Smooth muscle cell (in vitro differentiated cells): ENCODE data around the gene DES. TPM values are rescaled to one million over a fixed set of nuclear protein-coding genes. Genes with fewer than 3 reads are reported as not detected.

ENCODE experiments used
- DNase-seq: peaks from one replicate; lab custom pipeline; 2025; ENCODE audit not compliant: unreplicated experiment; lab: John Stamatoyannopoulos, UW
- H2AFZ ChIP-seq: fragments of 200-600 bp; sonication (generic); 2 replicates; pipeline ENCODE4 v1.6.0; 2016; ENCODE audit warnings: antibody characterized with exemption, low read depth, mild to moderate bottlenecking
- H3F3A ChIP-seq: fragments of 200-600 bp; sonication (generic); 2 replicates; pipeline ENCODE4 v1.6.0; 2017; ENCODE audit warnings: antibody characterized with exemption, low read depth
- H3K27ac ChIP-seq: fragments of 200-600 bp; sonication (generic); 2 replicates; pipeline ENCODE4 v1.5.1; 2016; ENCODE audit warnings: low read depth, mild to moderate bottlenecking
- H3K27me3 ChIP-seq: fragments of 200-600 bp; sonication (generic); 2 replicates; pipeline ENCODE4 v1.6.1; 2016; ENCODE audit warnings: low read depth, mild to moderate bottlenecking
- H3K36me3 ChIP-seq: fragments of 200-600 bp; sonication (generic); 2 replicates; pipeline ENCODE4 v1.5.1; 2016; ENCODE audit warnings: low read depth
- H3K4me1 ChIP-seq: fragments of 200-600 bp; sonication (generic); 2 replicates; pipeline ENCODE4 v1.5.1; 2016; ENCODE audit warnings: low read depth
- H3K4me2 ChIP-seq: fragments of 200-600 bp; sonication (generic); 2 replicates; pipeline ENCODE4 v1.6.0; 2016; ENCODE audit warnings: mild to moderate bottlenecking
- H3K4me3 ChIP-seq: fragments of 200-600 bp; sonication (generic); 2 replicates; pipeline ENCODE4 v1.5.1; 2016; ENCODE audit warnings: mild to moderate bottlenecking
- H3K79me2 ChIP-seq: fragments of 200-600 bp; sonication (generic); 2 replicates; pipeline ENCODE4 v1.6.0; 2016; ENCODE audit warnings: low read depth, mild to moderate bottlenecking
- H3K9ac ChIP-seq: fragments of 200-600 bp; sonication (generic); 2 replicates; pipeline ENCODE4 v1.6.0; 2016; ENCODE audit warnings: low read depth
- H3K9me3 ChIP-seq: fragments of 200-600 bp; sonication (generic); replicated peaks from 2 replicates; pipeline ENCODE4 v1.5.1; 2016; ENCODE audit warnings: low read depth
- H4K20me1 ChIP-seq: fragments of 200-600 bp; sonication (generic); 2 replicates; pipeline ENCODE4 v1.6.0; 2016; ENCODE audit warnings: low read depth
- WGBS: methylation state at CpG from one replicate; pipeline ENCODE4 v1.1.7; 2016; ENCODE audit warnings: low lambda C conversion rate; 5-methylcytosine and 5-hydroxymethylcytosine counted together
- polyA plus RNA-seq: library from polyadenylated mRNA; unstranded; fragments of >200 nt; fragmentation: Nextera tagmentation; extraction: Ambion mirVana; gene quantifications from 2 replicates; pipeline ENCODE4 v1.2.1, GENCODE V29; 2016
- total RNA-seq: library from RNA; depleted of rRNA; stranded (reverse); fragments of >200 nt; gene quantifications from 2 replicates; pipeline ENCODE4 v1.2.3, GENCODE V29; 2014
- TF ChIP-seq, protein P1 (sequence below): fragments of 200-600 bp; sonication (generic); IDR thresholded peaks from 2 replicates; pipeline ENCODE4 v1.5.1; 2017; ENCODE audit warnings: borderline replicate concordance, mild to moderate bottlenecking, antibody characterized with exemption; ENCODE audit not compliant: insufficient read depth, poor library complexity, severe bottlenecking

Gene DES
- total RNA-seq (103 and 127 TPM in 2 replicates), polyA plus RNA-seq (106 and 109 TPM in 2 replicates)

DNA sequence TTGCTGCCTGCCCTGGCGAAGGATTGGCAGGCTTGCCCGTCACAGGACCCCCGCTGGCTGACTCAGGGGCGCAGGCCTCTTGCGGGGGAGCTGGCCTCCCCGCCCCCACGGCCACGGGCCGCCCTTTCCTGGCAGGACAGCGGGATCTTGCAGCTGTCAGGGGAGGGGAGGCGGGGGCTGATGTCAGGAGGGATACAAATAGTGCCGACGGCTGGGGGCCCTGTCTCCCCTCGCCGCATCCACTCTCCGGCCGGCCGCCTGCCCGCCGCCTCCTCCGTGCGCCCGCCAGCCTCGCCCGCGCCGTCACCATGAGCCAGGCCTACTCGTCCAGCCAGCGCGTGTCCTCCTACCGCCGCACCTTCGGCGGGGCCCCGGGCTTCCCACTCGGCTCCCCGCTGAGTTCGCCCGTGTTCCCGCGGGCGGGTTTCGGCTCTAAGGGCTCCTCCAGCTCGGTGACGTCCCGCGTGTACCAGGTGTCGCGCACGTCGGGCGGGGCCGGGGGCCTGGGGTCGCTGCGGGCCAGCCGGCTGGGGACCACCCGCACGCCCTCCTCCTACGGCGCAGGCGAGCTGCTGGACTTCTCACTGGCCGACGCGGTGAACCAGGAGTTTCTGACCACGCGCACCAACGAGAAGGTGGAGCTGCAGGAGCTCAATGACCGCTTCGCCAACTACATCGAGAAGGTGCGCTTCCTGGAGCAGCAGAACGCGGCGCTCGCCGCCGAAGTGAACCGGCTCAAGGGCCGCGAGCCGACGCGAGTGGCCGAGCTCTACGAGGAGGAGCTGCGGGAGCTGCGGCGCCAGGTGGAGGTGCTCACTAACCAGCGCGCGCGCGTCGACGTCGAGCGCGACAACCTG lies at the start of gene DES:
TSS of gene DES (plus strand) at position 223 of the 857 bp plus-strand sequence. CDS start at position 309, 86 bp downstream.
- H4K20me1 ChIP-seq: no peaks in the 10 kb centered on the region
- H3K4me2 ChIP-seq: peak within 1 kb of the TSS; percentile 77
- WGBS: 23% methylated on average over 90 of the region's 98 CpGs
- H2AFZ ChIP-seq: peak within 1 kb of the TSS; percentile 73
- H3K4me1 ChIP-seq: peaks cover 8% of the 10 kb centered on the region
- no peaks in the 10 kb centered on the region for H3F3A ChIP-seq
- H3K27ac ChIP-seq: peak within 1 kb of the TSS; percentile 47
- no peaks in the 10 kb centered on the region for H3K36me3 ChIP-seq
- no peak within 1 kb of the TSS for H3K9ac ChIP-seq
- peak within 1 kb of the TSS; percentile 37 for H3K4me3 ChIP-seq
- no peak for DNase-seq
- no peaks in the 10 kb centered on the region for H3K9me3 ChIP-seq
- H3K27me3 ChIP-seq: no peaks in the 10 kb centered on the region
- TF ChIP-seq, protein P1, sequence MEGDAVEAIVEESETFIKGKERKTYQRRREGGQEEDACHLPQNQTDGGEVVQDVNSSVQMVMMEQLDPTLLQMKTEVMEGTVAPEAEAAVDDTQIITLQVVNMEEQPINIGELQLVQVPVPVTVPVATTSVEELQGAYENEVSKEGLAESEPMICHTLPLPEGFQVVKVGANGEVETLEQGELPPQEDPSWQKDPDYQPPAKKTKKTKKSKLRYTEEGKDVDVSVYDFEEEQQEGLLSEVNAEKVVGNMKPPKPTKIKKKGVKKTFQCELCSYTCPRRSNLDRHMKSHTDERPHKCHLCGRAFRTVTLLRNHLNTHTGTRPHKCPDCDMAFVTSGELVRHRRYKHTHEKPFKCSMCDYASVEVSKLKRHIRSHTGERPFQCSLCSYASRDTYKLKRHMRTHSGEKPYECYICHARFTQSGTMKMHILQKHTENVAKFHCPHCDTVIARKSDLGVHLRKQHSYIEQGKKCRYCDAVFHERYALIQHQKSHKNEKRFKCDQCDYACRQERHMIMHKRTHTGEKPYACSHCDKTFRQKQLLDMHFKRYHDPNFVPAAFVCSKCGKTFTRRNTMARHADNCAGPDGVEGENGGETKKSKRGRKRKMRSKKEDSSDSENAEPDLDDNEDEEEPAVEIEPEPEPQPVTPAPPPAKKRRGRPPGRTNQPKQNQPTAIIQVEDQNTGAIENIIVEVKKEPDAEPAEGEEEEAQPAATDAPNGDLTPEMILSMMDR: no peak
- H3K79me2 ChIP-seq: no peaks in the 10 kb centered on the region

DNA sequence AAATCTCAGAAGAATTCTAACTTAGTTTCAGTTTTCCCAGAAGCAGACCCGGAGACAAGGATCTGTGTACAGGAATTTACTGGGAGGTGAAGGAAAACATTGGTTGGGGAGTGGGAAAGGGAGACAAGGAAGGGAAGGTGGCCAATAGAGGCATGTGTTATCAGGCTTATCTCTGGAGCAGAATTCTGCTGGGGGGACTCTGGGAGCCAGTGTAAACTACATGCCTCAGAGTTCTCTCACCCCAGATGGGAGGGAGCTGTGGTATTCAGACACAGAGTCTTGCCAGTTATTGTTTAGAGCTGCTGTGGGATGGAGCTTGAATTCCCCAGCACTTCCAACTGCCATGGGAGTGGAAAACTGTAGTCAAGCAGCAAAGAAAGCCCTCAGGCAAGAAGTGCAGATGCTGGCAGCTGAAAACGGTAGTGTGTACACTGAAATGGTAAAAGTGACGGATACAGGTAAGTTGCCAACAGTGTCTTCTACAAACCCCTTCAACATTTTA lies 49.4 kb upstream of the DES start:
- no peaks in the 10 kb centered on the region for H3K4me1 ChIP-seq
- H3K4me2 ChIP-seq: peak overlapping the region; percentile 63
- H3K4me3 ChIP-seq: no peak overlapping the region
- no peaks in the 10 kb centered on the region for H3F3A ChIP-seq
- DNase-seq: no peak
- H3K36me3 ChIP-seq: no peaks in the 10 kb centered on the region
- H3K79me2 ChIP-seq: no peaks in the 10 kb centered on the region
- WGBS: 31% methylated on average over 3 of the region's 3 CpGs
- H3K9me3 ChIP-seq: no peaks in the 10 kb centered on the region
- TF ChIP-seq, protein P1: no peak
- H2AFZ ChIP-seq: no peak overlapping the region
- H3K27me3 ChIP-seq: no peaks in the 10 kb centered on the region
- H3K27ac ChIP-seq: peak overlapping the region; percentile 10
- no peak overlapping the region for H3K9ac ChIP-seq
- H4K20me1 ChIP-seq: no peaks in the 10 kb centered on the region

GRCh38 chr2:219369447-219369861 lies 48.7 kb upstream of the DES start:
- no peak for DNase-seq
- H3K79me2 ChIP-seq: no peaks in the 10 kb centered on the region
- H3K9ac ChIP-seq: no peak overlapping the region

More at GRCh38 chr2:219369447-219369861, 48.7 kb upstream of the DES start:
- H2AFZ ChIP-seq: no peak overlapping the region
- no peaks in the 10 kb centered on the region for H3K9me3 ChIP-seq
- TF ChIP-seq, protein P1: no peak
- H3K27ac ChIP-seq: peak overlapping the region; percentile 10
- H3K4me2 ChIP-seq: peak overlapping the region; percentile 63
- H3K4me1 ChIP-seq: no peaks in the 10 kb centered on the region
- no peaks in the 10 kb centered on the region for H3F3A ChIP-seq
- H4K20me1 ChIP-seq: no peaks in the 10 kb centered on the region
- no peaks in the 10 kb centered on the region for H3K27me3 ChIP-seq
- 46% methylated on average over 2 of the region's 2 CpGs for WGBS
- H3K4me3 ChIP-seq: no peak overlapping the region
- H3K36me3 ChIP-seq: no peaks in the 10 kb centered on the region
